Measurements from ENCODE around the gene HIVEP2. TPM values are rescaled to one million over a fixed set of nuclear protein-coding genes. Genes with fewer than 3 reads are reported as not detected.

Gene HIVEP2
- total RNA-seq, 1 experiment from 2014 or later = 3.2 TPM

- no peak for DNase-seq (ENCODE audit: low spot score)
- Histone ChIP-seq H3K4me1 (ENCODE audit: insufficient read depth, low read length, poor library complexity, severe bottlenecking) (no peaks in the 10 kb centered on the region), H3K27ac (ENCODE audit: low read depth, low read length, poor library complexity, severe bottlenecking) (no peak overlapping the region), H3K9me3 (ENCODE audit: low read depth, low read length, poor library complexity, severe bottlenecking) (no peaks in the 10 kb centered on the region), H3K27me3 (replicated peaks; ENCODE audit: insufficient read depth, low read depth, low read length, poor library complexity) (no peaks in the 10 kb centered on the region), H3K4me3 (ENCODE audit: low read depth, low read length, poor library complexity, severe bottlenecking) (no peak overlapping the region), H3K36me3 (ENCODE audit: insufficient read depth, low read length, poor library complexity, severe bottlenecking) (no peaks in the 10 kb centered on the region)
- ChIA-PET CTCF (no interaction called here), POLR2A (ENCODE audit: low non-redundant PET) (interaction anchor here (0.6 kb wide), 1 partner anchor 145 kb away, joined by 7 read pairs; no protein-coding TSS in a partner anchor)
- BruUV-seq (replicated peaks) = no TSS peak
- intact Hi-C loops (cut with micrococcal nuclease; ENCODE audit: unreplicated experiment) = no loop called here
- no peak for TF ChIP-seq CTCF (conservative IDR thresholded peaks at IDR 0.05; ENCODE audit: low read depth, low read length)
- TF ChIP-seq EZH2 (IDR thresholded peaks at IDR 0.05; ENCODE audit: borderline replicate concordance, low read depth, low read length, poor library complexity, severe bottlenecking) = no peak
These were observed 13.4 kb upstream of the HIVEP2 start for GRCh38 chr6:142958343-142958742.

- Histone ChIP-seq H3K27me3 (replicated peaks; ENCODE audit: insufficient read depth, low read depth, low read length, poor library complexity) (no peaks in the 10 kb centered on the region), H3K9me3 (ENCODE audit: low read depth, low read length, poor library complexity, severe bottlenecking) (no peaks in the 10 kb centered on the region), H3K4me1 (ENCODE audit: insufficient read depth, low read length, poor library complexity, severe bottlenecking) (no peaks in the 10 kb centered on the region), H3K27ac (ENCODE audit: low read depth, low read length, poor library complexity, severe bottlenecking) (no peak overlapping the region), H3K36me3 (ENCODE audit: insufficient read depth, low read length, poor library complexity, severe bottlenecking) (no peaks in the 10 kb centered on the region), H3K4me3 (ENCODE audit: low read depth, low read length, poor library complexity, severe bottlenecking) (no peak overlapping the region)
- POLR2A ChIA-PET (ENCODE audit: low non-redundant PET) = no interaction called here
- intact Hi-C loops (cut with micrococcal nuclease; ENCODE audit: unreplicated experiment) = no loop called here
- TF ChIP-seq EZH2 (IDR thresholded peaks at IDR 0.05; ENCODE audit: borderline replicate concordance, low read depth, low read length, poor library complexity, severe bottlenecking) = no peak
- TF ChIP-seq CTCF (conservative IDR thresholded peaks at IDR 0.05; ENCODE audit: low read depth, low read length) = no peak
- CTCF ChIA-PET = no interaction called here
- BruUV-seq (replicated peaks) = no TSS peak
- no peak for DNase-seq (ENCODE audit: low spot score)
These were observed 11.8 kb upstream of the HIVEP2 start for GRCh38 chr6:142956726-142957125.

- Histone ChIP-seq H3K9me3 (ENCODE audit: low read depth, low read length, poor library complexity, severe bottlenecking) (no peaks in the 10 kb centered on the region), H3K27ac (ENCODE audit: low read depth, low read length, poor library complexity, severe bottlenecking) (no peak overlapping the region), H3K27me3 (replicated peaks; ENCODE audit: insufficient read depth, low read depth, low read length, poor library complexity) (no peaks in the 10 kb centered on the region), H3K4me3 (ENCODE audit: low read depth, low read length, poor library complexity, severe bottlenecking) (no peak overlapping the region), H3K4me1 (ENCODE audit: insufficient read depth, low read length, poor library complexity, severe bottlenecking) (no peaks in the 10 kb centered on the region), H3K36me3 (ENCODE audit: insufficient read depth, low read length, poor library complexity, severe bottlenecking) (no peaks in the 10 kb centered on the region)
- TF ChIP-seq EZH2 (IDR thresholded peaks at IDR 0.05; ENCODE audit: borderline replicate concordance, low read depth, low read length, poor library complexity, severe bottlenecking) = no peak
- no peak for TF ChIP-seq CTCF (conservative IDR thresholded peaks at IDR 0.05; ENCODE audit: low read depth, low read length)
- intact Hi-C loops (cut with micrococcal nuclease; ENCODE audit: unreplicated experiment) = no loop called here
- POLR2A ChIA-PET (ENCODE audit: low non-redundant PET) = no interaction called here
- no TSS peak for BruUV-seq (replicated peaks)
- CTCF ChIA-PET = no interaction called here
- DNase-seq (ENCODE audit: low spot score) = no peak
These were observed 9.9 kb upstream of the HIVEP2 start for GRCh38 chr6:142954844-142955243.

Data from A673 (cell line).